ENCODE data around the gene TBATA. TPM values are rescaled to one million over a fixed set of nuclear protein-coding genes. Genes with fewer than 3 reads are reported as not detected.

Gene TBATA
- total RNA-seq, 6 experiments from 2014 or later: not detected

GRCh38 chr10:70784471-70784870 lies 706 bp downstream of the TBATA start:
- H3K27me3 ChIP-seq: no peaks in the 10 kb centered on the region
- intact Hi-C loops (cut with DNase I): no loop called here
- no peak overlapping the region for H3K27ac ChIP-seq
- ATAC-seq (no peak), DNase-seq (no peak)
- no peak overlapping the region for H3K4me3 ChIP-seq
- TF ChIP-seq CTCF (IDR thresholded peaks at IDR 0.05) (no peak), POLR2A (IDR thresholded peaks at IDR 0.05) (no peak)
- H3K9me3 ChIP-seq: no peaks in the 10 kb centered on the region
- no peaks in the 10 kb centered on the region for H3K36me3 ChIP-seq
- no peaks in the 10 kb centered on the region for H3K4me1 ChIP-seq
- WGBS (ENCODE audit: insufficient coverage, low coverage, low lambda C conversion rate, missing lambda C conversion rate): 85% methylated on average over 2 of the region's 2 CpGs

- Histone ChIP-seq H3K27me3 (no peaks in the 10 kb centered on the region), H3K27ac (no peak overlapping the region), H3K36me3 (no peaks in the 10 kb centered on the region), H3K4me1 (no peaks in the 10 kb centered on the region), H3K9me3 (no peaks in the 10 kb centered on the region), H3K4me3 (no peak overlapping the region)
- WGBS (ENCODE audit: insufficient coverage, low coverage, low lambda C conversion rate, missing lambda C conversion rate): 54% methylated on average over 5 of the region's 5 CpGs
- ATAC-seq (no peak), DNase-seq (no peak)
- intact Hi-C loops (cut with DNase I): no loop called here
- TF ChIP-seq CTCF (IDR thresholded peaks at IDR 0.05): no peak
- no peak for TF ChIP-seq POLR2A (IDR thresholded peaks at IDR 0.05)
Observed at GRCh38 chr10:70784016-70784415, 1.2 kb downstream of the TBATA start.

- H3K27me3 ChIP-seq: no peaks in the 10 kb centered on the region
- H3K36me3 ChIP-seq: no peaks in the 10 kb centered on the region
- H3K9me3 ChIP-seq: no peaks in the 10 kb centered on the region
- ATAC-seq (peak in 1 of 4 donors; percentile 26), DNase-seq (no peak)
- H3K27ac ChIP-seq: no peak overlapping the region
- no peaks in the 10 kb centered on the region for H3K4me1 ChIP-seq
- no peak overlapping the region for H3K4me3 ChIP-seq
- 33% methylated on average over 4 of the region's 11 CpGs for WGBS (ENCODE audit: insufficient coverage, low coverage, low lambda C conversion rate, missing lambda C conversion rate)
- no peak for TF ChIP-seq CTCF (IDR thresholded peaks at IDR 0.05)
- TF ChIP-seq POLR2A (IDR thresholded peaks at IDR 0.05): no peak
- intact Hi-C loops (cut with DNase I): no loop called here
Observed at GRCh38 chr10:70782746-70783680, 2.2 kb downstream of the TBATA start.

- no CpG with 5 or more reads among the region's 4 CpGs for WGBS (ENCODE audit: insufficient coverage, low coverage, low lambda C conversion rate, missing lambda C conversion rate)
- Histone ChIP-seq H3K36me3 (no peaks in the 10 kb centered on the region), H3K4me1 (no peaks in the 10 kb centered on the region), H3K9me3 (no peaks in the 10 kb centered on the region), H3K27me3 (no peaks in the 10 kb centered on the region), H3K4me3 (no peak overlapping the region), H3K27ac (no peak overlapping the region)
- DNase-seq (no peak), ATAC-seq (peak in 1 of 4 donors; percentile 19)
- intact Hi-C loops (cut with DNase I): no loop called here
- no peak for TF ChIP-seq CTCF (IDR thresholded peaks at IDR 0.05)
Observed at GRCh38 chr10:70782086-70782745, 3.0 kb downstream of the TBATA start.

Measured in right lobe of liver (tissue), 6 donors.